GM12878 (cell line): Measurements from ENCODE around the gene AP3S2. TPM values are rescaled to one million over a fixed set of nuclear protein-coding genes. Genes with fewer than 3 reads are reported as not detected.

Source experiments
- ATAC-seq: fragments of 200-7000 bp; cut with Tn5 transposase; 3 replicates; pipeline ENCODE4 v1.9.1; 2020; ENCODE audit warnings: mild to moderate bottlenecking, moderate library complexity
- BruUV-seq: library from RNA; stranded (reverse); fragments of 400-500 nt; replicated peaks from 2 replicates; lab custom pipeline; 2021; lab: Mats Ljungman, UMichigan
- CTCF ChIA-PET: fragments of 300-600 bp; sonication (Branson Sonifier 250); formaldehyde crosslinking; extraction: SDS; loops from one replicate; lab custom pipeline; 2021; ENCODE audit warnings: inconsistent platforms; lab: Yijun Ruan, JAX
- POLR2A ChIA-PET: fragments of 350-600 bp; formaldehyde crosslinking; extraction: SDS; loops from one replicate; lab custom pipeline; 2021; ENCODE audit warnings: inconsistent platforms; lab: Charles Lee
- RAD21 ChIA-PET: fragments of 300-600 bp; sonication (Branson Sonifier 250); formaldehyde crosslinking; loops from one replicate; lab custom pipeline; 2023; ENCODE audit warnings: antibody characterized with exemption; ENCODE audit not compliant: unreplicated experiment; lab: Charles Lee
- SMC1A ChIA-PET: fragments of 300-600 bp; sonication (Branson Sonifier 250); formaldehyde crosslinking; loops from one replicate; lab custom pipeline; 2023; ENCODE audit not compliant: unreplicated experiment, uncharacterized antibody; lab: Charles Lee
- DNase-seq: peaks from one replicate; pipeline ENCODE4 v3.0.0-alpha.2; 2011; ENCODE audit warnings: low read depth, low spot score
- FAIRE-seq: peaks from 3 replicates; lab custom pipeline; 2011; peaks lifted over from hg19 to GRCh38; lab: Jason Lieb, UNC
- H2AFZ ChIP-seq: 2 replicates; pipeline ENCODE4 v1.6.0; 2011; ENCODE audit warnings: low read depth, low read length, control low read depth; ENCODE audit not compliant: control insufficient read depth
- H3K27ac ChIP-seq: 2 replicates; pipeline ENCODE4 v1.5.1; 2011; ENCODE audit warnings: control low read depth; ENCODE audit not compliant: control insufficient read depth, insufficient read depth
- H3K27me3 ChIP-seq, 2 experiments: replicated peaks in 1 of 2; 2 replicates each; pipeline versions ENCODE4 v1.6.0 to v1.6.1; 2011; ENCODE audit warnings: low read length in 1 of 2; ENCODE audit not compliant: control insufficient read depth in 2 of 2, insufficient read depth in 2 of 2
- H3K36me3 ChIP-seq, 2 experiments: 2 replicates each; pipeline ENCODE4 v1.5.1; 2011; ENCODE audit warnings: low read length in 1 of 2; ENCODE audit not compliant: control insufficient read depth in 2 of 2, insufficient read depth in 2 of 2
- H3K4me1 ChIP-seq: 2 replicates; pipeline ENCODE4 v1.6.1; 2011; ENCODE audit warnings: mild to moderate bottlenecking, low read length, moderate library complexity, mixed read lengths; ENCODE audit not compliant: control insufficient read depth, insufficient read depth
- H3K4me2 ChIP-seq: 2 replicates; pipeline ENCODE4 v1.6.0; 2011; ENCODE audit warnings: control low read depth; ENCODE audit not compliant: control insufficient read depth, insufficient read depth
- H3K4me3 ChIP-seq: fragments of 200-600 bp; sonication (generic); 2 replicates; pipeline ENCODE4 v1.5.1; 2016
- H3K79me2 ChIP-seq: 2 replicates; pipeline ENCODE4 v1.6.0; 2011; ENCODE audit warnings: low read length; ENCODE audit not compliant: control insufficient read depth, insufficient read depth
- H3K9ac ChIP-seq: 2 replicates; pipeline ENCODE4 v1.8.0; 2011; ENCODE audit warnings: low read length, control low read depth, mixed read lengths; ENCODE audit not compliant: control insufficient read depth, insufficient read depth
- H3K9me3 ChIP-seq: replicated peaks from 3 replicates; pipeline ENCODE4 v1.5.1; 2011; ENCODE audit warnings: mild to moderate bottlenecking, low read length; ENCODE audit not compliant: control insufficient read depth, insufficient read depth
- H4K20me1 ChIP-seq: 2 replicates; pipeline ENCODE4 v1.6.0; 2011; ENCODE audit not compliant: control insufficient read depth, insufficient read depth
- ASH2L ChIP-seq: fragments of 300-600, 200-600 bp; sonication (generic); IDR thresholded peaks from 2 replicates; pipeline ENCODE4 v1.6.1; 2017; ENCODE audit warnings: low read depth, mild to moderate bottlenecking, borderline replicate concordance
- CEBPZ ChIP-seq: fragments of 150-350 bp; IDR thresholded peaks from 2 replicates; pipeline ENCODE4 v1.6.1; 2016; ENCODE audit warnings: low read depth, low read length
- GABPA ChIP-seq: IDR thresholded peaks from 2 replicates; pipeline ENCODE4 v1.6.1; 2014; ENCODE audit warnings: antibody characterized with exemption, low read depth, mild to moderate bottlenecking, inconsistent platforms
- IRF4 ChIP-seq: IDR thresholded peaks from 2 replicates; pipeline ENCODE4 v1.6.1; 2011; ENCODE audit warnings: low read depth, low read length
- KLF5 ChIP-seq: fragments of 450-650 bp; IDR thresholded peaks from 2 replicates; pipeline ENCODE4 v1.6.1; 2014; ENCODE audit warnings: mild to moderate bottlenecking; ENCODE audit not compliant: partially characterized antibody
- PKNOX1 ChIP-seq: fragments of 450-650 bp; IDR thresholded peaks from 2 replicates; pipeline ENCODE4 v1.6.1; 2016; ENCODE audit warnings: mild to moderate bottlenecking
- RFX5 ChIP-seq: IDR thresholded peaks from 2 replicates; pipeline ENCODE4 v1.6.1; 2011; ENCODE audit warnings: low read depth, low read length, improper control_type of control experiment
- SUPT20H ChIP-seq: IDR thresholded peaks from 2 replicates; pipeline ENCODE4 v1.6.1; 2011; ENCODE audit warnings: low read depth, mild to moderate bottlenecking, low read length, moderate library complexity, borderline replicate concordance; ENCODE audit not compliant: control insufficient read depth
- ZNF687 ChIP-seq: fragments of 450-650 bp; IDR thresholded peaks from 2 replicates; pipeline ENCODE4 v1.6.1; 2017; ENCODE audit warnings: mild to moderate bottlenecking, moderate library complexity
- in situ Hi-C: fragments of 300-500 bp; cut with MboI; formaldehyde crosslinking; loops from 9 replicates; pipeline ENCODE4 v1.14.3; 2018; ENCODE audit warnings: mixed read lengths
- intact Hi-C: fragments of 100-400 bp; cut with micrococcal nuclease; formaldehyde crosslinking; loops from one replicate; pipeline ENCODE4 v1.14.2; 2022; ENCODE audit not compliant: unreplicated experiment
- polyA plus RNA-seq, 11 experiments: library from polyadenylated mRNA; depleted of rRNA in 4 of 11; unstranded in 6 of 11; stranded (reverse) in 5 of 11; fragments of >200 nt; fragmentation: Nextera tagmentation in 4 of 11; fragmentation: Illumina TruSeq in 1 of 11; extraction: Ambion mirVana in 4 of 11; extraction: Trizol in 1 of 11; gene quantifications; 1 replicate in 1 of 11; 2 replicates in 10 of 11; pipeline versions ENCODE4 v1.2.1 to v1.2.3, GENCODE V29; 2011 to 2016; ENCODE audit warnings: inconsistent platforms in 2 of 11, missing spikeins in 2 of 11, low read depth in 1 of 11
- total RNA-seq, 4 experiments: library from RNA; depleted of rRNA in 3 of 4; stranded (reverse); fragments of >200 nt in 3 of 4; fragmentation: Illumina TruSeq in 1 of 4; extraction: Trizol in 1 of 4; gene quantifications; 2 replicates each; pipeline versions ENCODE4 v1.2.1 to v1.2.3, GENCODE V29; 2013 to 2021
- TF ChIP-seq, protein P1 (sequence below): fragments of 450-650 bp; conservative IDR thresholded peaks from 2 replicates; pipeline ENCODE4 v1.6.1; 2017; ENCODE audit warnings: mild to moderate bottlenecking, moderate library complexity

Gene AP3S2
- total and polyA plus RNA-seq, 10 of the 15 experiments (the other 5 are each of a cell fraction or from before 2014, with no cell fraction given) = 10.0 to 43.6 (median 26.0) TPM

DNA sequence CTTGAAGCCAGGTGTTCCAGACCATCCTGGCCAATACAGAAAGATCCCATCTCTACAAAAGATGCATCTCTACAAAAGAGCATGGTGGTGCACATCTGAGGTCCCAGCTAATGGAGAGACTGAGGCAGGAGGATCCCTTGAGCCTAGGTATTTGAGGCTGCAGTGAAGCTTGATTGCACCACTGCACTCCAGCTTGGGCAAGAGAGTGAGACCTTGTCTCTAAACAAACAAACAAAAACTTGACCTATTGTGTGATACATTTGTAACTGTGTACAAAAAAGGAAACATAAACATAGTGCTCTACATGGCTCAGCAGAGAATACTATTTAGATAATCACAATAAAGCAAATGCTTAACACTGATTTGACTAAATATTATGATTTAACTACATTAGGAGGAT is 97.8 kb downstream of the AP3S2 start:
- ChIA-PET RAD21 (no interaction called here), POLR2A (no interaction called here), SMC1A (interaction anchor here (1.0 to 1.5 kb wide), 2 partner anchors 12 to 15 kb away, joined by 3 read pairs; no protein-coding TSS in a partner anchor), CTCF (interaction anchor here (0.5 to 1.3 kb wide), 3 partner anchors 24 to 79 kb away, joined by 3 to 6 read pairs (median 4); no protein-coding TSS in a partner anchor)
- FAIRE-seq (no peak), DNase-seq (no peak), ATAC-seq (no peak)
- H3K4me1 ChIP-seq = no peaks in the 10 kb centered on the region
- H3K9me3 ChIP-seq = no peaks in the 10 kb centered on the region
- H3K27ac ChIP-seq = no peak overlapping the region
- no TSS peak for BruUV-seq
- TF ChIP-seq CEBPZ = no peak
- TF ChIP-seq ASH2L = no peak
- no peak for TF ChIP-seq PKNOX1
- TF ChIP-seq KLF5 = no peak
- TF ChIP-seq, protein P1, sequence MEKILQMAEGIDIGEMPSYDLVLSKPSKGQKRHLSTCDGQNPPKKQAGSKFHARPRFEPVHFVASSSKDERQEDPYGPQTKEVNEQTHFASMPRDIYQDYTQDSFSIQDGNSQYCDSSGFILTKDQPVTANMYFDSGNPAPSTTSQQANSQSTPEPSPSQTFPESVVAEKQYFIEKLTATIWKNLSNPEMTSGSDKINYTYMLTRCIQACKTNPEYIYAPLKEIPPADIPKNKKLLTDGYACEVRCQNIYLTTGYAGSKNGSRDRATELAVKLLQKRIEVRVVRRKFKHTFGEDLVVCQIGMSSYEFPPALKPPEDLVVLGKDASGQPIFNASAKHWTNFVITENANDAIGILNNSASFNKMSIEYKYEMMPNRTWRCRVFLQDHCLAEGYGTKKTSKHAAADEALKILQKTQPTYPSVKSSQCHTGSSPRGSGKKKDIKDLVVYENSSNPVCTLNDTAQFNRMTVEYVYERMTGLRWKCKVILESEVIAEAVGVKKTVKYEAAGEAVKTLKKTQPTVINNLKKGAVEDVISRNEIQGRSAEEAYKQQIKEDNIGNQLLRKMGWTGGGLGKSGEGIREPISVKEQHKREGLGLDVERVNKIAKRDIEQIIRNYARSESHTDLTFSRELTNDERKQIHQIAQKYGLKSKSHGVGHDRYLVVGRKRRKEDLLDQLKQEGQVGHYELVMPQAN = no peak
- TF ChIP-seq ZNF687 = no peak
- TF ChIP-seq GABPA = no peak
- no peak for TF ChIP-seq IRF4
- TF ChIP-seq RFX5 = no peak
- TF ChIP-seq SUPT20H = no peak
- no peak overlapping the region for H2AFZ ChIP-seq
- H3K4me2 ChIP-seq = no peak overlapping the region
- H4K20me1 ChIP-seq = no peaks in the 10 kb centered on the region
- intact Hi-C loops = no loop called here
- in situ Hi-C loops = no loop called here
- no peak overlapping the region for H3K4me3 ChIP-seq
- no peaks in the 10 kb centered on the region for H3K27me3 ChIP-seq
- H3K79me2 ChIP-seq = no peaks in the 10 kb centered on the region
- H3K36me3 ChIP-seq = no peaks in the 10 kb centered on the region
- no peak overlapping the region for H3K9ac ChIP-seq
